ENCODE results near the gene SGSM2.

SGSM2 gene

GRCh38 chr17:2380950-2381649 is 43.8 kb downstream of the SGSM2 start:
- TF ChIP-seq, protein P1, sequence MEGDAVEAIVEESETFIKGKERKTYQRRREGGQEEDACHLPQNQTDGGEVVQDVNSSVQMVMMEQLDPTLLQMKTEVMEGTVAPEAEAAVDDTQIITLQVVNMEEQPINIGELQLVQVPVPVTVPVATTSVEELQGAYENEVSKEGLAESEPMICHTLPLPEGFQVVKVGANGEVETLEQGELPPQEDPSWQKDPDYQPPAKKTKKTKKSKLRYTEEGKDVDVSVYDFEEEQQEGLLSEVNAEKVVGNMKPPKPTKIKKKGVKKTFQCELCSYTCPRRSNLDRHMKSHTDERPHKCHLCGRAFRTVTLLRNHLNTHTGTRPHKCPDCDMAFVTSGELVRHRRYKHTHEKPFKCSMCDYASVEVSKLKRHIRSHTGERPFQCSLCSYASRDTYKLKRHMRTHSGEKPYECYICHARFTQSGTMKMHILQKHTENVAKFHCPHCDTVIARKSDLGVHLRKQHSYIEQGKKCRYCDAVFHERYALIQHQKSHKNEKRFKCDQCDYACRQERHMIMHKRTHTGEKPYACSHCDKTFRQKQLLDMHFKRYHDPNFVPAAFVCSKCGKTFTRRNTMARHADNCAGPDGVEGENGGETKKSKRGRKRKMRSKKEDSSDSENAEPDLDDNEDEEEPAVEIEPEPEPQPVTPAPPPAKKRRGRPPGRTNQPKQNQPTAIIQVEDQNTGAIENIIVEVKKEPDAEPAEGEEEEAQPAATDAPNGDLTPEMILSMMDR (IDR thresholded peaks at IDR 0.05; ENCODE audit: extremely low read depth, insufficient read depth, missing control alignments): no peak
- in situ Hi-C loops (cut with MboI; ENCODE audit: low pct_unique_long_range_greater_than_20kb, low sequenced_read_pairs, unreplicated experiment): no loop called here
- DNase-seq (ENCODE audit: low spot score): no peak

DNA sequence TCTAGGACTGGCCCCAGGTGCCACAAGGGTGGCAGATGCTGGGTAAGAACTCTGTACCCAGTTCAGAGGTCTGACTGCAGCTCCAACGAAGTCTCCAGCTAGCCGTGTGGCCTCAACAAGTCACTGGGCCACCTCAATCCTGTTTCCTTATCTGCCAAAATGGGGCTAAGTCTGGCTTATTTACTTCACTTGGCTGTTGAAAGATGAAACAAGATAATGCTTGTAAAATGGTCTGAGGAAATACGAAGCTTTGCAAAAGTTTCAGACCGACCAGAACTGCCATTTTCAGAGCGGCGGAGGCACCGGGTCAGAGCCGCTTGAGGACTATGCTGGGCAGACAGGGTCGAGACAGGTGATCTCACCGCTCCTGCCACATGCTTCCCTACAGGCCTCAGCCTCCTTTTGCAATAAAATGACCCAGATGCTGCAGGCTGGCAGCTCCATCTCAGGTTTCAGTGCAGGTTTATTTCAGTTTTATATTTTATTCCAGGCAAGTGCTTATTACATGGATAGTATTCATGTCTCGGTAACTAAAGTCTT is 46.4 kb downstream of the SGSM2 start:
- in situ Hi-C loops (cut with MboI; ENCODE audit: low pct_unique_long_range_greater_than_20kb, low sequenced_read_pairs, unreplicated experiment): no loop called here
- TF ChIP-seq, protein P1 (IDR thresholded peaks at IDR 0.05; ENCODE audit: extremely low read depth, insufficient read depth, missing control alignments): no peak
- no peak for DNase-seq (ENCODE audit: low spot score)

DNA sequence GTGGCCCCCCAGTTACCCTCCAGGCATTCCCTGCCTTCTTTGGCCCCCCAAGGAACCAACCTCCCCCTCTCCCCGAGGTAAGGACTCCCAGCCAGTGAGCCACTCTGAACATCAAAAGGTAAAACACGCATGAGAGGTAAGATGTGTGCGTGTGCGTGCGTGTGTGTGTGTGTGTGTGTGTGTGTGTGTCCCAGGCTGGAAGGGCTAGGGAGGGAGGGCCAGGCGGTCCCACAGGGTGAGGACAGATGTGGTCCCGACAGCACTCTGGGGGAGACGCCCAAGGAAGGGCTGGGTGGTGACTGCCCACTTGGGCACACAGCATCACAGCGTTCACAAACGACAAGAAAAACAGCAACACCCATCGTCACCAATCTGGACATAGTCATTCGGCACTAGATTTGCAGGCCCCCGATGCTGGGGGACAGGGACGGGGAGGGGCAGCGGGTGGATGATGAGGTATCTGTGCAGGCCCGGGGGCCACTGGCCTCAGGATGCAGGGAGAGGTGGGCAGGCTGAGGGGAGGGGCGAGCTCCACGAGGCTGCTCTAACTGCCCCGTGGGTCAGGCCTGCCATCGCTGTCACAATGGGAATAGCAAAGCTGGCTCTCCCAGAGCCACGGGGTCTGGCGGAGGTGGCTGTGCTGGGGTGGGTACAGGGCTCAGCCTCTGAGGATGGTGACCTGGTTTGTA is 47.3 kb downstream of the SGSM2 start:
- DNase-seq (ENCODE audit: low spot score): no peak
- in situ Hi-C loops (cut with MboI; ENCODE audit: low pct_unique_long_range_greater_than_20kb, low sequenced_read_pairs, unreplicated experiment): no loop called here
- TF ChIP-seq, protein P1 (IDR thresholded peaks at IDR 0.05; ENCODE audit: extremely low read depth, insufficient read depth, missing control alignments): no peak

- TF ChIP-seq, protein P1 (IDR thresholded peaks at IDR 0.05; ENCODE audit: extremely low read depth, insufficient read depth, missing control alignments): no peak
- DNase-seq (ENCODE audit: low spot score): no peak
- in situ Hi-C loops (cut with MboI; ENCODE audit: low pct_unique_long_range_greater_than_20kb, low sequenced_read_pairs, unreplicated experiment): no loop called here
Measured at GRCh38 chr17:2385240-2386210, 48.2 kb downstream of the SGSM2 start.

- in situ Hi-C loops (cut with MboI; ENCODE audit: low pct_unique_long_range_greater_than_20kb, low sequenced_read_pairs, unreplicated experiment): no loop called here
- TF ChIP-seq, protein P1 (IDR thresholded peaks at IDR 0.05; ENCODE audit: extremely low read depth, insufficient read depth, missing control alignments): no peak
- DNase-seq (ENCODE audit: low spot score): no peak
Measured at GRCh38 chr17:2386400-2387085, 49.2 kb downstream of the SGSM2 start.

All from GM13977 (cell line).